ENCODE results near the gene ASB6. TPM values are rescaled to one million over a fixed set of nuclear protein-coding genes. Genes with fewer than 3 reads are reported as not detected.

The ASB6 gene
- total and polyA plus RNA-seq, 4 donors: 3.4 to 8.4 (median 6.2) TPM

DNA sequence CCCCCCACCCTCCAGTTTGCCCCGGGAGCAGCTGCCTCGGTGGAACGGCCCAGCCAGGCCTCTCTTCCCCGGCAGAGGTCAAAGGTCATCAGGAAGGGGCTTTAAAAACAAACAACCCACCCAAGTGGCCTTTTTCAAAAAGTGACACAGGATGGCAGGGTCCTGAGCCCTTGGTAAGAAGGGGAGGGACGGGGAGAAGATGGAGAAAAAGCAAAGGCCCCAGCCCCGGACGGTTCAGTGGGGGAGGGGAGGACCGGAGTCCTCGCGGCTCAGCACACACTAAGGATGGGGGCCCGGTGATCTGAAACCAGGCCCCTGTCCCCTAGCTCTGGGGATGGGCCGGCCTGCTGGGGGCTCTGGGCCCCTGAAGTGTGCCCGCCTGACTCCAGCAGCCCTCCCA, 24.6 kb upstream of the ASB6 start:
- DNase-seq (ENCODE audit: low spot score): no peak
- peak overlapping the region in 1 of 3 donors; percentile 32 for H3K4me3 ChIP-seq (ENCODE audit: low read depth in 1 of 3, low read length in 3 of 3)
- no peaks in the 10 kb centered on the region for H3K36me3 ChIP-seq (ENCODE audit: control insufficient read depth in 4 of 4, insufficient read depth in 3 of 4, low read depth in 1 of 4, low read length in 3 of 4)
- H3K4me1 ChIP-seq (ENCODE audit: control insufficient read depth in 4 of 4, insufficient read depth in 4 of 4, low read length in 3 of 4): peaks cover 0 to 10% (median 2%) of the 10 kb centered on the region in 4 donors
- no peak overlapping the region for H3K9ac ChIP-seq (ENCODE audit: low read depth in 1 of 2, low read length in 2 of 2)
- WGBS: 27% methylated on average over 13 of the region's 13 CpGs
- TF ChIP-seq, protein P1, sequence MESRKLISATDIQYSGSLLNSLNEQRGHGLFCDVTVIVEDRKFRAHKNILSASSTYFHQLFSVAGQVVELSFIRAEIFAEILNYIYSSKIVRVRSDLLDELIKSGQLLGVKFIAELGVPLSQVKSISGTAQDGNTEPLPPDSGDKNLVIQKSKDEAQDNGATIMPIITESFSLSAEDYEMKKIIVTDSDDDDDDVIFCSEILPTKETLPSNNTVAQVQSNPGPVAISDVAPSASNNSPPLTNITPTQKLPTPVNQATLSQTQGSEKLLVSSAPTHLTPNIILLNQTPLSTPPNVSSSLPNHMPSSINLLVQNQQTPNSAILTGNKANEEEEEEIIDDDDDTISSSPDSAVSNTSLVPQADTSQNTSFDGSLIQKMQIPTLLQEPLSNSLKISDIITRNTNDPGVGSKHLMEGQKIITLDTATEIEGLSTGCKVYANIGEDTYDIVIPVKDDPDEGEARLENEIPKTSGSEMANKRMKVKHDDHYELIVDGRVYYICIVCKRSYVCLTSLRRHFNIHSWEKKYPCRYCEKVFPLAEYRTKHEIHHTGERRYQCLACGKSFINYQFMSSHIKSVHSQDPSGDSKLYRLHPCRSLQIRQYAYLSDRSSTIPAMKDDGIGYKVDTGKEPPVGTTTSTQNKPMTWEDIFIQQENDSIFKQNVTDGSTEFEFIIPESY (IDR thresholded peaks at IDR 0.05): no peak
- TF ChIP-seq RXRA (IDR thresholded peaks at IDR 0.05) (no peak), NR2F2 (IDR thresholded peaks at IDR 0.05) (no peak), FOXA1 (IDR thresholded peaks at IDR 0.05) (no peak), HNF4A (conservative IDR thresholded peaks at IDR 0.05) (no peak), HNF4G (IDR thresholded peaks at IDR 0.05) (no peak), FOXA2 (IDR thresholded peaks at IDR 0.05) (no peak)
- TF ChIP-seq, protein P2, sequence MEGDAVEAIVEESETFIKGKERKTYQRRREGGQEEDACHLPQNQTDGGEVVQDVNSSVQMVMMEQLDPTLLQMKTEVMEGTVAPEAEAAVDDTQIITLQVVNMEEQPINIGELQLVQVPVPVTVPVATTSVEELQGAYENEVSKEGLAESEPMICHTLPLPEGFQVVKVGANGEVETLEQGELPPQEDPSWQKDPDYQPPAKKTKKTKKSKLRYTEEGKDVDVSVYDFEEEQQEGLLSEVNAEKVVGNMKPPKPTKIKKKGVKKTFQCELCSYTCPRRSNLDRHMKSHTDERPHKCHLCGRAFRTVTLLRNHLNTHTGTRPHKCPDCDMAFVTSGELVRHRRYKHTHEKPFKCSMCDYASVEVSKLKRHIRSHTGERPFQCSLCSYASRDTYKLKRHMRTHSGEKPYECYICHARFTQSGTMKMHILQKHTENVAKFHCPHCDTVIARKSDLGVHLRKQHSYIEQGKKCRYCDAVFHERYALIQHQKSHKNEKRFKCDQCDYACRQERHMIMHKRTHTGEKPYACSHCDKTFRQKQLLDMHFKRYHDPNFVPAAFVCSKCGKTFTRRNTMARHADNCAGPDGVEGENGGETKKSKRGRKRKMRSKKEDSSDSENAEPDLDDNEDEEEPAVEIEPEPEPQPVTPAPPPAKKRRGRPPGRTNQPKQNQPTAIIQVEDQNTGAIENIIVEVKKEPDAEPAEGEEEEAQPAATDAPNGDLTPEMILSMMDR (IDR thresholded peaks at IDR 0.05; ENCODE audit: low read depth, low read length, missing input control): no peak
- TF ChIP-seq, protein P3, sequence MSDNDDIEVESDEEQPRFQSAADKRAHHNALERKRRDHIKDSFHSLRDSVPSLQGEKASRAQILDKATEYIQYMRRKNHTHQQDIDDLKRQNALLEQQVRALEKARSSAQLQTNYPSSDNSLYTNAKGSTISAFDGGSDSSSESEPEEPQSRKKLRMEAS (IDR thresholded peaks at IDR 0.05): no peak
- TF ChIP-seq, protein P4, sequence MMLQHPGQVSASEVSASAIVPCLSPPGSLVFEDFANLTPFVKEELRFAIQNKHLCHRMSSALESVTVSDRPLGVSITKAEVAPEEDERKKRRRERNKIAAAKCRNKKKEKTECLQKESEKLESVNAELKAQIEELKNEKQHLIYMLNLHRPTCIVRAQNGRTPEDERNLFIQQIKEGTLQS (IDR thresholded peaks at IDR 0.05): no peak
- H3K9me3 ChIP-seq (ENCODE audit: control insufficient read depth in 4 of 4, low read length in 3 of 4): no peaks in the 10 kb centered on the region
- peaks cover 0 to 10% (median 1%) of the 10 kb centered on the region in 4 donors for H3K27me3 ChIP-seq (ENCODE audit: control insufficient read depth in 4 of 4, insufficient read depth in 4 of 4, low read length in 3 of 4)
- no peak overlapping the region for H3K27ac ChIP-seq (ENCODE audit: low read depth in 1 of 2, low read length in 2 of 2)

DNA sequence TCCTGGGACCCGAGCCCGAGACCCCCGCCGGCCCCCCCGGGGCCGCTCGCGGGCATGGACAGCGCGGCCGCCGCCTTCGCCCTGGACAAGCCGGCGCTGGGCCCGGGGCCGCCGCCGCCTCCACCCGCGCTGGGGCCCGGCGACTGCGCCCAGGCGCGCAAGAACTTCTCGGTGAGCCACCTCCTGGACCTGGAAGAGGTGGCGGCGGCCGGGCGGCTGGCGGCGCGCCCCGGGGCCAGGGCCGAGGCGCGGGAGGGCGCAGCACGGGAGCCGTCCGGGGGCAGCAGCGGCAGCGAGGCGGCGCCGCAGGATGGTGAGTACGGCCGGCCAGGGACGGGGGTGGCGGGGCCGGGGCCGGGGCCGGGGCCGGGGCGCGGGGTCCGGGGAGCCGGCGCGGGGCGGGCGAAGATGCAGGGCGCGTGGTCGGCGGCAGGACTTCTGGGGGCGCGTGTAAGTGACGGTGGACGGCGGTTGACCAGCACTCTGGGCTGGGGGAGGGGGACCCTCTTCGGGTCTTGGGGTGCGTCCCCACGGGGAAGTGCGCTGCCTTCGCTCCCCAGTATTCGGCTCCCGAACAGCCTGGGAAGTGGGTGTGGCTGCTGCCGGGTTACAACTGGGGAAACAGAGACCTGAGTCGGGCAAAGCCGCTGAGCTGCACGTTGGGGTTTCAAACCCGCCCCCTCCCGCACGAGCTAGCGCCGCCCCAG, 24.0 kb upstream of the ASB6 start:
- no peak overlapping the region for H3K27ac ChIP-seq (ENCODE audit: low read depth in 1 of 2, low read length in 2 of 2)
- DNase-seq (ENCODE audit: low spot score): no peak
- no peaks in the 10 kb centered on the region for H3K9me3 ChIP-seq (ENCODE audit: control insufficient read depth in 4 of 4, low read length in 3 of 4)
- H3K9ac ChIP-seq (ENCODE audit: low read depth in 1 of 2, low read length in 2 of 2): no peak overlapping the region
- H3K4me3 ChIP-seq (ENCODE audit: low read depth in 1 of 3, low read length in 3 of 3): peak overlapping the region in 1 of 3 donors; percentile 32
- no peaks in the 10 kb centered on the region for H3K36me3 ChIP-seq (ENCODE audit: control insufficient read depth in 4 of 4, insufficient read depth in 3 of 4, low read depth in 1 of 4, low read length in 3 of 4)
- WGBS: 6% methylated on average over 88 of the region's 88 CpGs
- peaks cover 0 to 10% (median 1%) of the 10 kb centered on the region in 4 donors for H3K27me3 ChIP-seq (ENCODE audit: control insufficient read depth in 4 of 4, insufficient read depth in 4 of 4, low read length in 3 of 4)
- H3K4me1 ChIP-seq (ENCODE audit: control insufficient read depth in 4 of 4, insufficient read depth in 4 of 4, low read length in 3 of 4): peaks cover 0 to 10% (median 2%) of the 10 kb centered on the region in 4 donors
- TF ChIP-seq HNF4G (IDR thresholded peaks at IDR 0.05): no peak
- TF ChIP-seq, protein P5, sequence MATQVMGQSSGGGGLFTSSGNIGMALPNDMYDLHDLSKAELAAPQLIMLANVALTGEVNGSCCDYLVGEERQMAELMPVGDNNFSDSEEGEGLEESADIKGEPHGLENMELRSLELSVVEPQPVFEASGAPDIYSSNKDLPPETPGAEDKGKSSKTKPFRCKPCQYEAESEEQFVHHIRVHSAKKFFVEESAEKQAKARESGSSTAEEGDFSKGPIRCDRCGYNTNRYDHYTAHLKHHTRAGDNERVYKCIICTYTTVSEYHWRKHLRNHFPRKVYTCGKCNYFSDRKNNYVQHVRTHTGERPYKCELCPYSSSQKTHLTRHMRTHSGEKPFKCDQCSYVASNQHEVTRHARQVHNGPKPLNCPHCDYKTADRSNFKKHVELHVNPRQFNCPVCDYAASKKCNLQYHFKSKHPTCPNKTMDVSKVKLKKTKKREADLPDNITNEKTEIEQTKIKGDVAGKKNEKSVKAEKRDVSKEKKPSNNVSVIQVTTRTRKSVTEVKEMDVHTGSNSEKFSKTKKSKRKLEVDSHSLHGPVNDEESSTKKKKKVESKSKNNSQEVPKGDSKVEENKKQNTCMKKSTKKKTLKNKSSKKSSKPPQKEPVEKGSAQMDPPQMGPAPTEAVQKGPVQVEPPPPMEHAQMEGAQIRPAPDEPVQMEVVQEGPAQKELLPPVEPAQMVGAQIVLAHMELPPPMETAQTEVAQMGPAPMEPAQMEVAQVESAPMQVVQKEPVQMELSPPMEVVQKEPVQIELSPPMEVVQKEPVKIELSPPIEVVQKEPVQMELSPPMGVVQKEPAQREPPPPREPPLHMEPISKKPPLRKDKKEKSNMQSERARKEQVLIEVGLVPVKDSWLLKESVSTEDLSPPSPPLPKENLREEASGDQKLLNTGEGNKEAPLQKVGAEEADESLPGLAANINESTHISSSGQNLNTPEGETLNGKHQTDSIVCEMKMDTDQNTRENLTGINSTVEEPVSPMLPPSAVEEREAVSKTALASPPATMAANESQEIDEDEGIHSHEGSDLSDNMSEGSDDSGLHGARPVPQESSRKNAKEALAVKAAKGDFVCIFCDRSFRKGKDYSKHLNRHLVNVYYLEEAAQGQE (IDR thresholded peaks at IDR 0.05): no peak
- TF ChIP-seq EGR1 (IDR thresholded peaks at IDR 0.05; ENCODE audit: low read depth in 2 of 2): no peak
- TF ChIP-seq NR2F2 (IDR thresholded peaks at IDR 0.05): no peak
- TF ChIP-seq, protein P3 (IDR thresholded peaks at IDR 0.05): no peak
- TF ChIP-seq YY1 (IDR thresholded peaks at IDR 0.05): no peak
- TF ChIP-seq, protein P2 (IDR thresholded peaks at IDR 0.05; ENCODE audit: low read depth, low read length, missing input control): no peak
- TF ChIP-seq GABPA (IDR thresholded peaks at IDR 0.05 in 1 of 2, conservative IDR thresholded peaks at IDR 0.05 in 1 of 2): no peak
- TF ChIP-seq FOXA1 (IDR thresholded peaks at IDR 0.05): no peak
- no peak for TF ChIP-seq RXRA (IDR thresholded peaks at IDR 0.05)
- no peak for TF ChIP-seq JUND (IDR thresholded peaks at IDR 0.05)
- TF ChIP-seq SP1 (IDR thresholded peaks at IDR 0.05): no peak
- no peak for TF ChIP-seq HNF4A (conservative IDR thresholded peaks at IDR 0.05)
- TF ChIP-seq, protein P4 (IDR thresholded peaks at IDR 0.05): no peak
- TF ChIP-seq FOXA2 (IDR thresholded peaks at IDR 0.05): no peak
- no peak for TF ChIP-seq TAF1 (conservative IDR thresholded peaks at IDR 0.05)

Measured in liver (tissue), 9 donors.